NT2/D1 (cell line): ENCODE data around the gene PPM1L.

Experiments
- SUZ12 ChIP-seq: IDR thresholded peaks from 2 replicates; pipeline ENCODE4 v1.6.1; 2011; ENCODE audit not compliant: insufficient read length, insufficient read depth; ENCODE audit errors: extremely low read depth
- YY1 ChIP-seq: IDR thresholded peaks from 2 replicates; pipeline ENCODE4 v1.6.1; 2011; ENCODE audit not compliant: insufficient read length, insufficient read depth
- ZNF274 ChIP-seq: IDR thresholded peaks from 2 replicates; pipeline ENCODE4 v1.6.1; 2011; ENCODE audit warnings: mild to moderate bottlenecking, low read depth, low read length

- TF ChIP-seq ZNF274, result no peak
- TF ChIP-seq SUZ12, result no peak
- no peak for TF ChIP-seq YY1
Observed at GRCh38 chr3:160986069-160986468, 230.0 kb downstream of the PPM1L start.
